Right renal cortex interstitium (tissue), 3 donors: Measurements from ENCODE around the gene ERVFRD-1. TPM values are rescaled to one million over a fixed set of nuclear protein-coding genes. Genes with fewer than 3 reads are reported as not detected.
"Not testable (repeated sequence)": the region's sequence is repeated elsewhere in the genome, so short reads cannot be mapped to it uniquely, and the experiment has no call there.

Experiments used
- DNase-seq, 3 donors: peaks; one replicate each; pipeline ENCODE4 v3.0.0-alpha.2; 2013; ENCODE audit warnings: low read depth in 3 of 3, low spot score in 2 of 3
- polyA plus RNA-seq, 3 donors: library from polyadenylated mRNA; unstranded; fragments of 120-200 nt; gene quantifications; one replicate each; pipeline ENCODE4 v1.2.1, GENCODE V29; 2013; ENCODE audit not compliant: insufficient read length in 3 of 3

Gene ERVFRD-1
- polyA plus RNA-seq, 3 donors: 0.08 to 0.22 (median 0.13) TPM

DNA sequence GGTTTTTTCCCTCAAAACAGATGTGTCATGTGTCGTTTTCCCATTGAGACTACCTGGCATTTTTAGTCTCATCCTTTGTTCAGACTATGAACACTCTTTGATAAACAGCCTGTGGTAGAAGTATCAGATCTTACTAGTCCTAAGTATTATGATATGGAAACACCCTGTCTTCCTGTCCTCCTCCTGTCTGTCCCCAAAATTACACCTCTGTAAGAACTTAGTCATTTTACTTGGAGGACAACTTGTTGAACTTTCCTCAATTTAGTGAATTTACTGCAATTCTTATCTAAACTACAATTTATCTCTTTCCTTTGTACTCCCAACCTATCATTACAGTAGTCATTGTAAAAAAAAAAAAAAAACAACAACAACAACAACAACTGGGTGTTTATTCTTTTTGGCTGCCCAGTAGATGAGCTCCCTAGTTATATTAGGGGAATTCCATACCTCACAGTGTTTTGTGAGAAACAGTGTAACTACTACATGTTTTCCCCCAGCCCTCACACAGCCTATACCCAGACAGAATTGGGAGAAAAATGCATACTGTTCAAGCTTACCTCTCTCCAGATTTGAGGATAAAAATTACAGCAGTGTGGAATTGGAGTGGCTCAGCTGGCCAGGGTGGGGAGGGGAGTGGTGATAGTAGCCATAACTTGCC is 18.5 kb upstream of the ERVFRD-1 start:
- DNase-seq: no peak

- DNase-seq: no peak
Measured at GRCh38 chr6:11128608-11129007, 17.1 kb upstream of the ERVFRD-1 start.

DNA sequence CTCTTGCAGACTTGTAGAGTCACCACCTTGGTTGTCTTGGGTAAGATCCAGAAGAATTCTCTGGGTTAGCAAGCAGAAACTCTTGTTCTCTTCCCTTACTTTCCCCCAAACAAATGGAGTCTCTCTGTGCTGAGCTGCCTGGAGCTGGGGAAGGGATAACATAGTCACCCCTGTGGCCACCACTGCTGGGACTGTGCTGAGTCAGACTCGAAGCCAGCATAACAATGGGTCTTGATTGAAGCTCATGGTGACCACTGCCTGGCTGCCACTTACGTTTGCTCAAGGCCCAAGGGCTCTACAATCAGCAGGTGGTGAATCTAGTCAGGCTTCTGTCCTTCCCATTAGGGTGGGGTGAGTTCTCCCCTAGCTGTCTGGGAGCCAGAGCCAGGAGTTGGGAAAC is 15.4 kb upstream of the ERVFRD-1 start:
- DNase-seq: no peak

DNA sequence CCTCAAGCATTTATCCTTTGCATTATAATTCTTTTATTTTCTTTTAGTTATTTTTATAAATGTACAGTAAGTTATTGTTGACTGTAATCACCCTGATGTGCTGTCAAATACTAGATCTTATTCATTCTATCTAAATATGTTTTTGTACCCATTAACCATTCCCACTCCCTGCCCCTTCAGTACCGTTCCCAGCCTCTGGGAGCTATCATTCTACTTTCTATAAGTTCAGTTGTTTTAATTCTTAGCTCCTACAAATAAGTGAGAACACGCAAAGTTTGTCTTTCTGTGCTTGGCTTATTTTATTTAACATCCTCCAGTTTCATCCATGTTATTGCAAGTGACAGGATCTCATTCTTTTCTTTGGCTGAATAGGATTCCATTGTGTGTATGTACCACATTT is 12.5 kb upstream of the ERVFRD-1 start:
- no peak for DNase-seq

GRCh38 chr6:11122380-11122779 is 10.9 kb upstream of the ERVFRD-1 start:
- DNase-seq: no peak

DNA sequence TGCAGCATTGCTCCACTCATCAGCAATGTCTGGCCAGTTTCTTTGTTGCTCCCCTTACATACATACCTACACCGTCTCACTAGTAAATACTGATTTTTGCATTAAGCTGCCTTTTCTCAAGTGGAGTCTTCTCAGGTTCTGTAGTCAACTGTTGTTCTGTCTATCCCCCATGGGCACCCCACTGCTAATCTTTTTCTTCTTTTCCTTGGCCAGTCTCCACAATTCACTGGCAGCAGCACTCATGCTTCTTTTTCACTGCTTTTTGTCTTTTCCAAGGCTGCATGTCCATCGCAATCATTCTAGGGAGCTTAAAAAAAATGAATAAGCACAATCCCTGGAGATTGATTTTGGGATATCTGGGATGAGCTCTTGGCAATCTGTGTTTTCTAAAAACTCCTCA is 10.3 kb upstream of the ERVFRD-1 start:
- no peak for DNase-seq

GRCh38 chr6:11120271-11121005 is 8.9 kb upstream of the ERVFRD-1 start:
- no peak for DNase-seq

- not testable (repeated sequence) for DNase-seq
Measured at GRCh38 chr6:11115808-11116536, 4.4 kb upstream of the ERVFRD-1 start.

DNA sequence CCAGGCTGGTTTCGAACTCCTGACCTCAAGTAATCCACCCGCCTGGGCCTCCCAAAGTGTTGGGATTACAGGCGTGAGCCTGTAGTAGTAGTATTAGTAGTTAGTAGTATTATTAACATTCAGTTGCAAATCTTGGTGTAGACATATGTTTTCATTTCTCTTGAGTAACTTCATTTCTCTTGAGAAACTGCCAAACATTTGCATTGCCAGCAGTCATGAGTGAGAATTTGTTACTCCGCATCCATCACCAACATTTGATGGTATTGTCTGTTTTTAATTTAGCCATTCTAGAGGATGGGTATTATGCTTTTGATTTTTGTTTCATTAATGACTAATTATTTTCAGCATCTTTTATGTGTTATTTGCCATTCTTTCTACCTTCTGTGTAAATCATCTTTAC is 1.5 kb upstream of the ERVFRD-1 start:
- DNase-seq: no peak

GRCh38 chr6:11111769-11112437 is 378 bp upstream of the ERVFRD-1 start:
- DNase-seq: no peak

- DNase-seq: no peak
Measured at GRCh38 chr6:11108726-11109125, 2.8 kb downstream of the ERVFRD-1 start.

DNA sequence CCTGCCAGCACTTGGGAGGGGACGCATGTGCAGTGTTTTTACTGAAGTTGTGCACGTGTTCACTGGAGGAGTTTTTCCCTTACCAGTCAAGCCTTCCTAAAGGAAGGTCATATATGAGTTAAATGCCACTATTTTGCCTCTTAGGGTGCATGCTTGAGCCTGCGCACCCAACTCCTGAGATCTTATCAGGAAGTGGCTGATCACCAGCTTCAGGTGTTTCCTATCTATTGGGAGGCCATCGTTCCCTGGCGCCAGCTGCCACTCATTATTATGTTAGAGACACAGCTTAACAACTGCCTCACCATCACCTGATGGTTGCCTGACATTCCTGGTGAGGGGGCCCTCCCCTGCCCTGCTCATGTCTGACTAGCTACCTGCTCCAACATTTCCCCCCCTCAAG is 8.5 kb downstream of the ERVFRD-1 start:
- DNase-seq: no peak

DNA sequence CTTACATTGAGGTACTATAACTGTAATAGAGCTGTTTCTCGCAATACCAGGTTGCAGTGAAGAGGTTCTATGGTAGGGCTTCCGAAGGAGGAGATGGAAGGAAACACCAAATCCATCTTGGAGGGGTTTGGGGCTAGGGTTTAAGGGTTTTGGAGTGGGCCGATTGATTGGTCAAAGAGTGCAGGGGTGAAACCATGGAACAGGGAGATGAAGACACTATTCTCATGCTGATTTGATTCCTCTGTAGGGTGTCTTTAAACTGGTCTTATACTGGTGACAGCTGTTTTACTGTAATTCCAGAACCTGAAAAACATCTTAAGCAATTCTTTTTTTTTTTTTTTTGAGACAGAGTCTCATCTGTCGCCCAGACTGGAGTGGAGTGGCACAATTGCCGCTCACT is 10.1 kb downstream of the ERVFRD-1 start:
- no peak for DNase-seq

DNA sequence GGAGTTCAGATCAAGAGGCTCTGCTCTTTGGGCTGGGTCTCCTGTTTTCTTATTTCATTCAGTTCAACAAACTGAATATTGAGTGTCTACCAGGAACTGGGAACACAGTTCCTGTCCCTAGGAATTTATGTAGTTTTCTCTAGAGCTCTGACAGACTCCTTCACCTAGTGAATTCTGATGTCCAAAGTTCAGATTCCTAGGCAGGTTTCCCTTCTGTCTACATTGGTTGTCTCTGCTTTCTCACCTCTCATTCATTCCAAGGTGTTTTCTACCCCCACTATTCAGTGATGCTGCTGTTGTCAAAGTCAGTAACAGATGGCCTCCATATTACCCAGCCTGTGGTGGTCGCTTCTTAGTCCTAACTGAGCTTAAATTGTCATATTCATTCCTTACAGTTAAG is 13.5 kb downstream of the ERVFRD-1 start:
- DNase-seq: no peak

GRCh38 chr6:11097476-11097875 is 14.0 kb downstream of the ERVFRD-1 start:
- DNase-seq: no peak

- DNase-seq: no peak
Measured at GRCh38 chr6:11096109-11096508, 15.4 kb downstream of the ERVFRD-1 start.

GRCh38 chr6:11094941-11095340 is 16.6 kb downstream of the ERVFRD-1 start:
- DNase-seq: no peak

DNA sequence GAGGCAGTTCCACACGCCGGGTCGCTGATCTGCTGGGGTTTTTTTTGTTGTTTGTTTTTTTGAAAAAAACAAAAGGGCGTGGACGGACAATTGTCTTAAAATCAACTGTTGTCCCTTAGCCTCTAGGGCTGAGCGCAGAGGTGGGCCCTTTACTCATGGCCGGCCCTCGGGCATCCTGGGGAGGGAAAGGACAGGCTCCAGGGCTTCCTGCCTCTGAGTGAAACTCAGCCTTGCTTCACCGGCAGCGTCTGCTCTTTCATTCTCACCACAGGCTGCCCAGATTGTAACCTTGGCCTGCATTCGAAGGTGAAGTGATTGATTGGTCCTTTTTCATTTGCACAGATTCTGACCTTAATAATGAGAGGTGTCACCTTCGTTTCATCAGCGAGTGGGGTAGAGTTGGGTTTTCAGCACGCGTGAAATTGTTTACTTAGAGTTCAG is 17.1 kb downstream of the ERVFRD-1 start:
- DNase-seq: peak; percentile 17 to 35 (median 18)

- DNase-seq: peak; percentile 92 to 98 (median 94)
Measured at GRCh38 chr6:11093626-11094410, 17.7 kb downstream of the ERVFRD-1 start, which contains the start of gene SMIM13. Gene SMIM13, plus strand, starts transcription at chr6:11093834. Its CDS starts 480 bp downstream, at chr6:11094314.

DNA sequence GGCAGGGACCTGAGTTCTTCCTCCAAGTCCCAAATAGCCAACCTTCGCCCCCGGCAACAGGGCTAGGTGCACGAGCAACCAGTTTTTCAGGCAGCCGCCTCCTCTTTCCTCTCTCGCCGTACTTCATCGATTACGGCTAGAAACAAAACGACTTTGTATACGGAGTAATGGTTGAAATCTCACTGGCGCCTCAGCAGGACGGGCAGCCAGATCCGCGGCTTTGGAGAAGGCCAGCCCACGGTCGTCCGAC is 18.2 kb downstream of the ERVFRD-1 start:
- no peak for DNase-seq
